ENCODE measurements around the gene SYCN. TPM values are rescaled to one million over a fixed set of nuclear protein-coding genes. Genes with fewer than 3 reads are reported as not detected.

SYCN gene
- total RNA-seq, 4 donors from 2014 or later: not detected

- Histone ChIP-seq H3K27me3 (peaks cover 0 to 21% (median 0%) of the 10 kb centered on the region in 4 donors), H3K27ac (no peak overlapping the region), H3K9me3 (no peaks in the 10 kb centered on the region), H3K4me1 (peaks cover 0 to 8% (median 0%) of the 10 kb centered on the region in 3 donors), H3K36me3 (peaks cover 0 to under 1% (median 0%) of the 10 kb centered on the region in 3 donors), H3K4me3 (no peak overlapping the region)
- 87 to 89% methylated on average over 8 of the region's 8 CpGs for WGBS, 2 donors
- TF ChIP-seq CTCF (IDR thresholded peaks at IDR 0.05) (no peak), POLR2A (IDR thresholded peaks at IDR 0.05) (no peak)
- no peak for DNase-seq
- intact Hi-C loops (cut with DNase I): loop anchor here (5.0 kb wide), 1 partner anchor 64 kb away; no protein-coding TSS in a partner anchor
These were observed 17.7 kb downstream of the SYCN start for GRCh38 chr19:39186391-39186790.

- H3K36me3 ChIP-seq: peaks cover 7 to 34% (median 13%) of the 10 kb centered on the region in 3 donors
- H3K27me3 ChIP-seq: peaks cover 0 to 9% (median 0%) of the 10 kb centered on the region in 4 donors
- H3K4me3 ChIP-seq: no peak overlapping the region
- no peaks in the 10 kb centered on the region for H3K9me3 ChIP-seq
- peak overlapping the region in 1 of 4 donors; percentile 20 for H3K27ac ChIP-seq
- WGBS, 2 donors: 43 to 82% methylated on average over 8 of the region's 8 CpGs
- H3K4me1 ChIP-seq: peaks cover 0 to 14% (median 0%) of the 10 kb centered on the region in 3 donors
- intact Hi-C loops (cut with DNase I): no loop called here
- DNase-seq: no peak
- TF ChIP-seq POLR2A (IDR thresholded peaks at IDR 0.05) (no peak), CTCF (IDR thresholded peaks at IDR 0.05) (no peak)
These were observed 21.0 kb downstream of the SYCN start for GRCh38 chr19:39183104-39183503.

GRCh38 chr19:39182174-39182505, 21.9 kb downstream of the SYCN start:
- no peaks in the 10 kb centered on the region for H3K27me3 ChIP-seq
- peaks cover 17 to 43% (median 22%) of the 10 kb centered on the region in 3 donors for H3K36me3 ChIP-seq
- H3K4me1 ChIP-seq: peaks cover 0 to 8% (median 0%) of the 10 kb centered on the region in 3 donors
- DNase-seq: no peak
- intact Hi-C loops (cut with DNase I): no loop called here
- H3K4me3 ChIP-seq: no peak overlapping the region
- WGBS, 2 donors: 46 to 54% methylated on average over 4 of the region's 4 CpGs
- no peak for TF ChIP-seq CTCF (IDR thresholded peaks at IDR 0.05)
- no peak for TF ChIP-seq POLR2A (IDR thresholded peaks at IDR 0.05)
- no peaks in the 10 kb centered on the region for H3K9me3 ChIP-seq
- H3K27ac ChIP-seq: peak overlapping the region in 1 of 4 donors; percentile 9

DNA sequence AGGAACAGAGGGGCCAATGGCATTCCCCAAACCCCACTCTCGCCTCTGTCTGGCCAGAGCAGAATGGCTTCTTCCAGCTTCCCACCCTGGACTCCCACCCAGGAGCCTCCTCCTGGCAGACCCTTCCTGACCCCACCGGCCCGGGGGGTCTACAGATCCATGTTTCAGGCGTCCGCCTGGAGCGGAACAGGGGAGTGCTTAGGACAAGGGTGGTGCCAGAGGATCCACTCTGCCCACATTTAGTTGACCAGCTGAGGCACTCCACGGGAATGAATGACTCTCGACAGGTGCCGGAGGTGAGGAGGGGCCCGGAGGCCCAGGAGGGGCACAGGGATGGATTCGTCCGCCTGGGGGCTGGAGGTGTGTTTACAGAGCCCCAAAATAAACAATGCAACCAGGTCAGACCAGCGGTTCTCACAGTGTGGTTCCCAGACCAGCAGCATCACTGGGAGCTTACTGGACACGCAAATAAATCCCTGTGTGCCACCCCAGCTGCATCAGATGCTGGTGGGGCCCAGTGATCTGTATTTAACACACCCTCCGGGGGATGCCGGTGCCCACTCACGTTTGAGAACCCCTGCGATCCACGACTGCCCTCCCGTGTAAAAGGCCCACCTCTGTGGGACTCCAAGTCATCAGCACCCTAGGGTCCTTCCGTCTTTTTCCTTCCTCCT, 22.4 kb downstream of the SYCN start:
- H3K36me3 ChIP-seq: peaks cover 17 to 48% (median 23%) of the 10 kb centered on the region in 3 donors
- no peaks in the 10 kb centered on the region for H3K27me3 ChIP-seq
- TF ChIP-seq POLR2A (IDR thresholded peaks at IDR 0.05) (no peak), CTCF (IDR thresholded peaks at IDR 0.05) (no peak)
- 60 to 75% methylated on average over 10 to 11 of the region's 21 CpGs for WGBS, 2 donors
- intact Hi-C loops (cut with DNase I): no loop called here
- DNase-seq: no peak
- H3K9me3 ChIP-seq: no peaks in the 10 kb centered on the region
- H3K27ac ChIP-seq: peak overlapping the region in 1 of 4 donors; percentile 9
- H3K4me1 ChIP-seq: peaks cover 0 to 5% (median 0%) of the 10 kb centered on the region in 3 donors
- H3K4me3 ChIP-seq: no peak overlapping the region

DNA sequence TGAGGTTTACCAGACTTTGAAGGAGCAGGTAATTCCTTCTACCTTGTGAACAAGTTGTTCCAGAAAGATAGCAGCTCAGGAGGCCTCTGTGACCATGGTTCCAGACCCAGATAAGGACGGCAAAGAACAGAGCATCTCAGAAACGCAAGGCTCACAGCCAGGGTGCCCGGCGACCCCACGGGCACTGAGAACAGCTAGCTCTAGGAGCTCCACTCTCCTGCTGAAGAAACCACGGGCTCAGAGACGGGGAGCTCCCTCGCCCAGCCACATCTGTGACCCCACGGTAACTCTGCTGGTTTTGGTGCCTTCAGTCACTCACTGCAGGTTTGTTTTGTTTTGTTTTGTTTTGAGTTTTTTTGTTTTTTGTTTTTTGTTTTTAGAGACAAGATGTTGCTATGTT, 23.3 kb downstream of the SYCN start:
- H3K27me3 ChIP-seq: no peaks in the 10 kb centered on the region
- 76 to 100% methylated on average over 4 to 9 of the region's 9 CpGs for WGBS, 2 donors
- TF ChIP-seq CTCF (IDR thresholded peaks at IDR 0.05) (no peak), POLR2A (IDR thresholded peaks at IDR 0.05) (no peak)
- no peaks in the 10 kb centered on the region for H3K9me3 ChIP-seq
- no peak overlapping the region for H3K4me3 ChIP-seq
- no peak for DNase-seq
- intact Hi-C loops (cut with DNase I): no loop called here
- H3K36me3 ChIP-seq: peaks cover 17 to 57% (median 23%) of the 10 kb centered on the region in 3 donors
- H3K4me1 ChIP-seq: peaks cover 0 to 5% (median 0%) of the 10 kb centered on the region in 3 donors
- H3K27ac ChIP-seq: no peak overlapping the region
